ENCODE results near the gene P4HA2.

P4HA2 gene

GRCh38 chr5:132256086-132256782 lies 28.6 kb upstream of the P4HA2 start:
- Histone ChIP-seq H3K9ac (ENCODE audit: low read length) (no peak overlapping the region), H3K27ac (ENCODE audit: low read depth, low read length) (no peak overlapping the region), H3K4me3 (ENCODE audit: low read depth, low read length) (no peak overlapping the region), H3K27me3 (ENCODE audit: control insufficient read depth, insufficient read depth, low read length) (peaks cover 25% of the 10 kb centered on the region), H3K9me3 (ENCODE audit: control insufficient read depth, insufficient read depth, low read depth, low read length) (no peaks in the 10 kb centered on the region), H3K4me1 (ENCODE audit: control insufficient read depth, insufficient read depth, low read length) (peaks cover 31% of the 10 kb centered on the region), H3K36me3 (ENCODE audit: control insufficient read depth, insufficient read depth, low read length) (no peaks in the 10 kb centered on the region)

DNA sequence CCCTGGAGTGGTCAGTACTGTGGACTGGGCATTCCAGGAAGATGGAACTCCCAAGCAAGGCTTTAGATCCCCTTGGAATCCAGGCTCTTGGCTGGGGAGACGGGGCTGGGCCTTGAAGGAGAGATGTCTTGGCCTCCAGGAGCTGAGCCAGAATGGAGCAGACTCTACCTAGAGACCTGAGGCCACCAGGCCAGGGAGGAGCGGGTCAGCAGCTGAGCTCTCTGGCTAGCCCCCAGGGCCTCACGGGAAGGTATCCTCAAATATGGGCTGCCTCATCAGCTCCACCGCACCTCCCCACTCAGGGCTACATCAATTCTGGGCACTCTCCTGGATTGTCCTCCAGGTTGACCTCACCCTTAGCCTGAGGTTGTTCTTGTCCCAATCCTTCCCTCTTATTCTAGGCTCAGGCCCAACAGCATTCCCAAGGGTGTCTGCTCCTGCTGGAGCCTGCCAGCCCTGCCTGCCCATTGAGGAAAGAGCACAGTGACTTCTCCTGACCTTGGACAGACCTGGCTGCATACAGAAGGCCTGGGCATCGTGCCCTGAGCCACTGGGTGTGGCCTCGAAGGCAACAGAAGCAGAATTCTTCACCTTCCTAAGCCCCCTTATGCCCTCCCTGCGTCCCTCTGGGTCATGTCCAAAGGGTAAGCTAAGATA lies 26.8 kb upstream of the P4HA2 start:
- Histone ChIP-seq H3K36me3 (ENCODE audit: control insufficient read depth, insufficient read depth, low read length) (no peaks in the 10 kb centered on the region), H3K27ac (ENCODE audit: low read depth, low read length) (no peak overlapping the region), H3K4me1 (ENCODE audit: control insufficient read depth, insufficient read depth, low read length) (peaks cover 24% of the 10 kb centered on the region), H3K9ac (ENCODE audit: low read length) (no peak overlapping the region), H3K27me3 (ENCODE audit: control insufficient read depth, insufficient read depth, low read length) (peaks cover 25% of the 10 kb centered on the region), H3K9me3 (ENCODE audit: control insufficient read depth, insufficient read depth, low read depth, low read length) (no peaks in the 10 kb centered on the region), H3K4me3 (ENCODE audit: low read depth, low read length) (no peak overlapping the region)

DNA sequence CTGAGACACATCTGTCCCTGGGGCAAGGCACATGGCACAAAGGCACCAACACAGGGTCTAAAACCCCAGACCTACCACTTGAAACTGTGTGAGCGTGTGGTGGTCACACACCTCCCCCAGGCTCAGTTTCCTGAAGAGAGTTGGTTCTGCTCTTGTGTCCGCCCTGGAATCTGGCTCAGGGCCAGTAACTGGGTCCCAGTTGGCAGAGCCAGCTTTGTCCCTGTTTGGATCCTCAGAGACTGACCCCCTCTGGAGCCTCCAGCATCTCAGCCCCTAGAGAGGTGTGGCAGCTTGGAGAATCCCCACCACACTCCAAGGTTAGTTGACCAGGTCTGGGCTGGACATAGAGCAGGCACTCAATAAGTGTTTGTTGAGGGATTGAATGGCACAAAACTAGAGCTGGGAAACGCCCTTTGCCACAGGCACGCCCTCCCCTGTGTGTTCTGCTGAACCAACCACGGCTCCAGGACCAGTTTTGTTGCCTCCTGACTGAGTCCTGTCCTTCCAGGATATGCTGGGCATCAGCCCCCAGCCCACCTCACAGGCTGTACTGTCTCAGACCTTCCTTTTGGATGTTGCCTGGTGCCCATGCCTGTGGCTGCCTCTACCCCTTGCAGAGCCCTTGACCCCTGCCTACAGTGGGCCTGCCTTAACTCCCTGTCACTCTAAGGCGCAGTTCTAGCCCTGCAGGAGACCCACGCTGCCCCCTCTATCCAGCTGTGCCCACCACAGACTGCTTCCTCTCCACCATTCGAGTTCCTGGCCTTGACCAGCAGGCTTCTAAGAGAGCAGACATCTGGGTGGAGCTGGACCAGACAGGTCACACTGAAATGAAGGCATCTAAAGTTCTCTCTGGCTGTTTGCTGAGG lies 26.0 kb upstream of the P4HA2 start:
- Histone ChIP-seq H3K4me1 (ENCODE audit: control insufficient read depth, insufficient read depth, low read length) (peaks cover 16% of the 10 kb centered on the region), H3K27ac (ENCODE audit: low read depth, low read length) (no peak overlapping the region), H3K9me3 (ENCODE audit: control insufficient read depth, insufficient read depth, low read depth, low read length) (no peaks in the 10 kb centered on the region), H3K36me3 (ENCODE audit: control insufficient read depth, insufficient read depth, low read length) (no peaks in the 10 kb centered on the region), H3K27me3 (ENCODE audit: control insufficient read depth, insufficient read depth, low read length) (peaks cover 24% of the 10 kb centered on the region), H3K4me3 (ENCODE audit: low read depth, low read length) (no peak overlapping the region), H3K9ac (ENCODE audit: low read length) (no peak overlapping the region)

DNA sequence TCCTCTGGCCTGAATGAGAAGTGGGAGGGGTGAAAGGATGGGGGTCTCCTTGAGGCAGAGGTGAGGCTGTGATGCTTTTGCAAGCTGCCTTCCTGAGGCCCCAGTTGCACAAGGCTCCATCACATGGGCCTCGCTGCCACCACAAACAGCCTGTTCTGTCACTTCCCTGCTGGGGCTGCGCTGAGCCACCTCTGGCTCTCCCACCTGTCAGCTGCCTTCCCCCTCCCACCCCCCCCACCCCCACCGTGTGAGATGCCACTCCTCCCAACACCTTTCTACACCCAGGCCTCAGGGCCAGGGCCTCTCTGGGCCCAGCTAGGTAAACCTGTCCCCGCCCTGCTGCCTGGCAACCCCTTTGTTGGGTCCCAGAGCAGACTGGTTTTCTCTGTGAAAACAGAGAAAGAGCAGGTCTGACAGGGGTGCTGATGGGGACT lies 25.4 kb upstream of the P4HA2 start:
- no peak overlapping the region for H3K4me3 ChIP-seq (ENCODE audit: low read depth, low read length)
- H3K27ac ChIP-seq (ENCODE audit: low read depth, low read length): no peak overlapping the region
- H3K36me3 ChIP-seq (ENCODE audit: control insufficient read depth, insufficient read depth, low read length): no peaks in the 10 kb centered on the region
- H3K27me3 ChIP-seq (ENCODE audit: control insufficient read depth, insufficient read depth, low read length): peaks cover 18% of the 10 kb centered on the region
- no peak overlapping the region for H3K9ac ChIP-seq (ENCODE audit: low read length)
- H3K9me3 ChIP-seq (ENCODE audit: control insufficient read depth, insufficient read depth, low read depth, low read length): no peaks in the 10 kb centered on the region
- peaks cover 10% of the 10 kb centered on the region for H3K4me1 ChIP-seq (ENCODE audit: control insufficient read depth, insufficient read depth, low read length)

DNA sequence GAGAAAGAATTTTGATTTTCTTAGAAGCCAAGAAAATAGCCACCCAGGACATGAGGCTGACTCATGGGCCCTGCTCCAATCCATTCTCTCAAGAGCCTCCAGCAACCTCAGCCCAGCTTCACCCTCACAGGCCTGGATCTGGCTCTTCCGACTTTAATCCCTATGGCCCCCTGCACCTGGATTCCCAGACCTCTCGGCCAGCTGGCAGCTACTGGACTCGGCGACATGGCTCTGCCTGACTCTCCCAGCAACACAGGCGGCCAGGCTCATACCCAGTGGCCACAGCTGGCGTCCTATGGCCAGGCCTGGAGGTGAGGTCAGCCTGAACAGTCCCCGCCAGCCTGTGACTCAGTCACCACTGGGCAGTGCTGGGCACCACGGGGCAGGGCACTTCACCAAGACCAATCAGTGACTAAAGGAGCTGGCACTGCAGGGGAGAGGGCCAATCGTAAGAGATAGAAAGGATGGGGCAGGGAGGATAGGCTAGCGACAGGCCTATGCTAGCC lies 23.6 kb upstream of the P4HA2 start:
- Histone ChIP-seq H3K4me3 (ENCODE audit: low read depth, low read length) (no peak overlapping the region), H3K27me3 (ENCODE audit: control insufficient read depth, insufficient read depth, low read length) (peaks cover 4% of the 10 kb centered on the region), H3K27ac (ENCODE audit: low read depth, low read length) (no peak overlapping the region), H3K9me3 (ENCODE audit: control insufficient read depth, insufficient read depth, low read depth, low read length) (no peaks in the 10 kb centered on the region), H3K36me3 (ENCODE audit: control insufficient read depth, insufficient read depth, low read length) (no peaks in the 10 kb centered on the region), H3K4me1 (ENCODE audit: control insufficient read depth, insufficient read depth, low read length) (no peaks in the 10 kb centered on the region), H3K9ac (ENCODE audit: low read length) (no peak overlapping the region)

DNA sequence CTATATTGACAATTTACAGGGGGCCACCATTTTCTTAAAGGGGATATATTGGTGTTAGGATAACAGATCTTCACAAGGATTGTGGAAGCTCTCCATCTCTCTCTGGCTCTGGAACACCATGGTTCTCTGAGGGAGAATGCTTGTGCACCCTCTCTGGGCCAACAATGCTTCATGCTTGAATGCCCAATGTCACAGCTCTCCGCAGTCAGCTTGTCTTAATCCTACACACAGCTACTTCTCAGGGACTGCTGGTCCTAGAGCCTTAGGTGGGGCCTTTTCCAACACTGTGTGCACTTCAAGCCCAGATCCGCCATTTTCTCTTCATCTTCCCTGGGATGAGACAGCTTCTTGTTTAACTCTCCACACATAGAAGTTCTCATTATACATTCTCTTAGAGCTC lies 22.9 kb upstream of the P4HA2 start:
- H3K27ac ChIP-seq (ENCODE audit: low read depth, low read length): no peak overlapping the region
- no peaks in the 10 kb centered on the region for H3K36me3 ChIP-seq (ENCODE audit: control insufficient read depth, insufficient read depth, low read length)
- H3K9me3 ChIP-seq (ENCODE audit: control insufficient read depth, insufficient read depth, low read depth, low read length): no peaks in the 10 kb centered on the region
- H3K9ac ChIP-seq (ENCODE audit: low read length): no peak overlapping the region
- H3K27me3 ChIP-seq (ENCODE audit: control insufficient read depth, insufficient read depth, low read length): no peaks in the 10 kb centered on the region
- no peak overlapping the region for H3K4me3 ChIP-seq (ENCODE audit: low read depth, low read length)
- H3K4me1 ChIP-seq (ENCODE audit: control insufficient read depth, insufficient read depth, low read length): no peaks in the 10 kb centered on the region

DNA sequence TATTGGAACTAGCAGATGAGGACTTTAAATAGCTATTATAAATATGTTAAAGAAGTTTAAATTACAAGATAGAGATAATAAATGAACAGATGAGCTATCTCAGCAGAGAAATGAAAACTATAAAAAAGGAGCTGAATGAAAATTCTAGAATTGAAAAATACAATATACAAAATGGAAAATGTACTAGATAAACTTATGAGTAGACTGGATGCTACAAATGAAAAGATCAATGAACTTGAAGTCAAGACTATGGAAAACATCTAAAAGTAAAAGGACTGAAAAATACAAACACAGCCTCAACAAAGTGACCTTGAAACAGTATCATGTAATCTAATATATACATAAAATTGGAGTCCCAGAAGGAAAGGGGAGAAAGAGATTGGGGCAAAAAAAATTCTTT lies 19.2 kb upstream of the P4HA2 start:
- H3K9ac ChIP-seq (ENCODE audit: low read length): no peak overlapping the region
- H3K27me3 ChIP-seq (ENCODE audit: control insufficient read depth, insufficient read depth, low read length): no peaks in the 10 kb centered on the region
- H3K27ac ChIP-seq (ENCODE audit: low read depth, low read length): no peak overlapping the region
- no peaks in the 10 kb centered on the region for H3K4me1 ChIP-seq (ENCODE audit: control insufficient read depth, insufficient read depth, low read length)
- H3K9me3 ChIP-seq (ENCODE audit: control insufficient read depth, insufficient read depth, low read depth, low read length): peaks cover 7% of the 10 kb centered on the region
- H3K36me3 ChIP-seq (ENCODE audit: control insufficient read depth, insufficient read depth, low read length): no peaks in the 10 kb centered on the region
- no peak overlapping the region for H3K4me3 ChIP-seq (ENCODE audit: low read depth, low read length)

- Histone ChIP-seq H3K4me1 (ENCODE audit: control insufficient read depth, insufficient read depth, low read length) (no peaks in the 10 kb centered on the region), H3K36me3 (ENCODE audit: control insufficient read depth, insufficient read depth, low read length) (no peaks in the 10 kb centered on the region), H3K27ac (ENCODE audit: low read depth, low read length) (no peak overlapping the region), H3K9me3 (ENCODE audit: control insufficient read depth, insufficient read depth, low read depth, low read length) (peaks cover 7% of the 10 kb centered on the region), H3K9ac (ENCODE audit: low read length) (no peak overlapping the region), H3K4me3 (ENCODE audit: low read depth, low read length) (no peak overlapping the region), H3K27me3 (ENCODE audit: control insufficient read depth, insufficient read depth, low read length) (no peaks in the 10 kb centered on the region)
Observed at GRCh38 chr5:132245593-132245992, 17.9 kb upstream of the P4HA2 start.

DNA sequence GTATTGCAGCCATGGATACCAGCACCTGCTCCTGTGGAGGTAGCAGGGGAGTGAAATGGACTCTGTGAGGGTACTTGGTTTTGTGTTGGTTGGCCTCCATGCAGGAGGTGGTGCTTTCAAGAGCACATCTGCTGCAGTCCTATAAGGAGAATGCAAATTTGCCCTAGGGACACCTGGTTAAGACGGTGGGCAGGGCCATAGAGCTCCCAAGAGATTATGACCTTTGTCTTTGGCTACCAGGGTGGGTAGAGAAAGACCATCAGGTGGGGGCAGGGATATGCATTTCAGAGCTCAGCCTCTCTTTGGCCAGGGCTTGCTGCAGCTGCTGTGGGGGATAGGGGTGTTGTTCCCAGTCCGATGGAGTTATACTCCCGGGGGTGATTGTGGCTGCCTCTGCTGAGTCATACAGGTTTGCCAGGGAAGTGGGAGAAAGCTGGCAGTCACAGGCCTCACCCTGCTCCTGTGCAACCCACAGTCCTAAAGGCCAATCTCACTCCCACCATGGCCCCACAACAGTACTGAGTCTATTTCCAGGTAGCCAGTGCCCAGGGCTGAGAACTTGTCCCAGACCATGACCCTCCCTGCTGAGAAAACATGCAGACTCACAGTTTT lies 15.8 kb upstream of the P4HA2 start:
- peaks cover 7% of the 10 kb centered on the region for H3K9me3 ChIP-seq (ENCODE audit: control insufficient read depth, insufficient read depth, low read depth, low read length)
- H3K27ac ChIP-seq (ENCODE audit: low read depth, low read length): no peak overlapping the region
- no peak overlapping the region for H3K9ac ChIP-seq (ENCODE audit: low read length)
- no peaks in the 10 kb centered on the region for H3K36me3 ChIP-seq (ENCODE audit: control insufficient read depth, insufficient read depth, low read length)
- no peaks in the 10 kb centered on the region for H3K4me1 ChIP-seq (ENCODE audit: control insufficient read depth, insufficient read depth, low read length)
- H3K4me3 ChIP-seq (ENCODE audit: low read depth, low read length): no peak overlapping the region
- H3K27me3 ChIP-seq (ENCODE audit: control insufficient read depth, insufficient read depth, low read length): no peaks in the 10 kb centered on the region

GRCh38 chr5:132239776-132240175 lies 12.1 kb upstream of the P4HA2 start:
- Histone ChIP-seq H3K27ac (ENCODE audit: low read depth, low read length) (no peak overlapping the region), H3K27me3 (ENCODE audit: control insufficient read depth, insufficient read depth, low read length) (no peaks in the 10 kb centered on the region), H3K4me3 (ENCODE audit: low read depth, low read length) (no peak overlapping the region), H3K9me3 (ENCODE audit: control insufficient read depth, insufficient read depth, low read depth, low read length) (peaks cover 6% of the 10 kb centered on the region), H3K4me1 (ENCODE audit: control insufficient read depth, insufficient read depth, low read length) (no peaks in the 10 kb centered on the region), H3K36me3 (ENCODE audit: control insufficient read depth, insufficient read depth, low read length) (no peaks in the 10 kb centered on the region), H3K9ac (ENCODE audit: low read length) (no peak overlapping the region)

All from HUES6 (cell line).